HEK293 (cell line): Measurements from ENCODE around the gene PROCA1.
A peak's percentile ranks its signal among the peaks of the same experiment; 100 is the strongest.

Experiments
- MEIS1 ChIP-seq: sonication (generic); formaldehyde crosslinking; IDR thresholded peaks from 2 replicates; pipeline ENCODE4 v1.8.1; 2022; ENCODE audit warnings: missing genetic modification reagents, mild to moderate bottlenecking, borderline replicate concordance
- TCF7L2 ChIP-seq: IDR thresholded peaks from 2 replicates; pipeline ENCODE4 v1.6.1; 2011; ENCODE audit warnings: low read depth, mild to moderate bottlenecking, inconsistent platforms, low read length, moderate library complexity, borderline replicate concordance
- YY2 ChIP-seq: fragments of 450-650 bp; formaldehyde crosslinking; IDR thresholded peaks from 2 replicates; pipeline ENCODE4 v1.5.1; 2016; ENCODE audit warnings: missing biosample characterization, missing genetic modification characterization
- ZBTB21 ChIP-seq: fragments of 450-650 bp; formaldehyde crosslinking; IDR thresholded peaks from 2 replicates; pipeline ENCODE4 v1.5.1; 2017; ENCODE audit warnings: missing biosample characterization, missing genetic modification characterization
- ZBTB44 ChIP-seq: fragments of 450-650 bp; IDR thresholded peaks from 2 replicates; pipeline ENCODE4 v1.5.1; 2018; ENCODE audit warnings: missing biosample characterization, mild to moderate bottlenecking, missing genetic modification characterization
- ZBTB8A ChIP-seq: fragments of 450-650 bp; formaldehyde crosslinking; IDR thresholded peaks from 2 replicates; pipeline ENCODE4 v1.5.1; 2016; ENCODE audit warnings: missing biosample characterization, missing genetic modification characterization
- ZFHX2 ChIP-seq: fragments of 450-650 bp; formaldehyde crosslinking; conservative IDR thresholded peaks from 2 replicates; pipeline ENCODE4 v1.5.1; 2016; ENCODE audit warnings: missing biosample characterization, missing genetic modification characterization
- ZNF112 ChIP-seq: fragments of 450-650 bp; formaldehyde crosslinking; IDR thresholded peaks from 2 replicates; pipeline ENCODE4 v1.5.0; 2017; ENCODE audit warnings: missing biosample characterization, missing genetic modification characterization
- ZNF274 ChIP-seq, 2 experiments: fragments of 200-500 bp in 1 of 2; fragments of 450-650 bp in 1 of 2; sonication (Bioruptor generic) in 1 of 2; formaldehyde crosslinking in 1 of 2; IDR thresholded peaks; 2 replicates each; pipeline versions ENCODE4 v1.5.1 to v1.6.1; 2014 to 2016; ENCODE audit warnings: borderline replicate concordance in 1 of 2, inconsistent platforms in 1 of 2, low read length in 1 of 2, missing biosample characterization in 1 of 2, missing genetic modification characterization in 1 of 2
- ZNF398 ChIP-seq: fragments of 450-650 bp; formaldehyde crosslinking; IDR thresholded peaks from 2 replicates; pipeline ENCODE4 v1.5.1; 2017; ENCODE audit warnings: missing biosample characterization, missing genetic modification characterization
- ZNF473 ChIP-seq: fragments of 450-650 bp; formaldehyde crosslinking; IDR thresholded peaks from 2 replicates; pipeline ENCODE4 v1.5.1; 2017; ENCODE audit warnings: missing biosample characterization, missing genetic modification characterization
- ZNF501 ChIP-seq: fragments of 450-650 bp; formaldehyde crosslinking; IDR thresholded peaks from 2 replicates; pipeline ENCODE4 v1.5.1; 2016; ENCODE audit warnings: missing biosample characterization, missing genetic modification characterization
- ZNF529 ChIP-seq: fragments of 450-650 bp; formaldehyde crosslinking; IDR thresholded peaks from 2 replicates; pipeline ENCODE4 v1.5.1; 2017; ENCODE audit warnings: missing genetic modification characterization, missing biosample characterization; ENCODE audit not compliant: insufficient replicate concordance
- ZNF530 ChIP-seq: fragments of 450-650 bp; formaldehyde crosslinking; IDR thresholded peaks from 2 replicates; pipeline ENCODE4 v1.5.1; 2016; ENCODE audit warnings: low read depth, missing biosample characterization, missing genetic modification characterization
- ZNF544 ChIP-seq: fragments of 450-650 bp; formaldehyde crosslinking; IDR thresholded peaks from 2 replicates; pipeline ENCODE4 v1.5.0; 2017; ENCODE audit warnings: missing biosample characterization, missing genetic modification characterization
- ZNF549 ChIP-seq: fragments of 450-650 bp; IDR thresholded peaks from 2 replicates; pipeline ENCODE4 v1.5.1; 2018; ENCODE audit warnings: missing biosample characterization, missing genetic modification characterization, mild to moderate bottlenecking, inconsistent platforms, moderate library complexity
- ZNF623 ChIP-seq: fragments of 450-650 bp; formaldehyde crosslinking; IDR thresholded peaks from 2 replicates; pipeline ENCODE4 v1.5.1; 2016; ENCODE audit warnings: missing biosample characterization, missing genetic modification characterization
- ZNF664 ChIP-seq: fragments of 450-650 bp; formaldehyde crosslinking; IDR thresholded peaks from 2 replicates; pipeline ENCODE4 v1.5.1; 2016; ENCODE audit warnings: missing biosample characterization, missing genetic modification characterization
- ZNF701 ChIP-seq: fragments of 450-650 bp; formaldehyde crosslinking; IDR thresholded peaks from 2 replicates; pipeline ENCODE4 v1.5.1; 2016; ENCODE audit warnings: missing biosample characterization, missing genetic modification characterization
- ZNF707 ChIP-seq: fragments of 450-650 bp; formaldehyde crosslinking; IDR thresholded peaks from 2 replicates; pipeline ENCODE4 v1.5.1; 2016; ENCODE audit warnings: missing biosample characterization, missing genetic modification characterization
- ZNF747 ChIP-seq: fragments of 450-650 bp; formaldehyde crosslinking; IDR thresholded peaks from 2 replicates; pipeline ENCODE4 v1.5.1; 2016; ENCODE audit warnings: missing biosample characterization, missing genetic modification characterization
- ZNF777 ChIP-seq: fragments of 450-650 bp; formaldehyde crosslinking; IDR thresholded peaks from 2 replicates; pipeline ENCODE4 v1.5.1; 2017; ENCODE audit warnings: missing biosample characterization, missing genetic modification characterization, borderline replicate concordance
- ZNF837 ChIP-seq: fragments of 450-650 bp; formaldehyde crosslinking; IDR thresholded peaks from 2 replicates; pipeline ENCODE4 v1.5.1; 2016; ENCODE audit warnings: missing biosample characterization, missing genetic modification characterization
- TF ChIP-seq, protein P1 (sequence below): fragments of 450-650 bp; formaldehyde crosslinking; IDR thresholded peaks from 2 replicates; pipeline ENCODE4 v1.5.1; 2016; ENCODE audit warnings: missing biosample characterization, missing genetic modification characterization, borderline replicate concordance
- TF ChIP-seq, protein P2 (sequence below): IDR thresholded peaks from 2 replicates; pipeline ENCODE4 v1.6.1; 2011; ENCODE audit warnings: mild to moderate bottlenecking, low read depth, low read length, borderline replicate concordance
- TF ChIP-seq, protein P3 (sequence below): fragments of 450-650 bp; formaldehyde crosslinking; IDR thresholded peaks from 2 replicates; pipeline ENCODE4 v1.5.1; 2017; ENCODE audit warnings: missing biosample characterization, missing genetic modification characterization

The PROCA1 gene

DNA sequence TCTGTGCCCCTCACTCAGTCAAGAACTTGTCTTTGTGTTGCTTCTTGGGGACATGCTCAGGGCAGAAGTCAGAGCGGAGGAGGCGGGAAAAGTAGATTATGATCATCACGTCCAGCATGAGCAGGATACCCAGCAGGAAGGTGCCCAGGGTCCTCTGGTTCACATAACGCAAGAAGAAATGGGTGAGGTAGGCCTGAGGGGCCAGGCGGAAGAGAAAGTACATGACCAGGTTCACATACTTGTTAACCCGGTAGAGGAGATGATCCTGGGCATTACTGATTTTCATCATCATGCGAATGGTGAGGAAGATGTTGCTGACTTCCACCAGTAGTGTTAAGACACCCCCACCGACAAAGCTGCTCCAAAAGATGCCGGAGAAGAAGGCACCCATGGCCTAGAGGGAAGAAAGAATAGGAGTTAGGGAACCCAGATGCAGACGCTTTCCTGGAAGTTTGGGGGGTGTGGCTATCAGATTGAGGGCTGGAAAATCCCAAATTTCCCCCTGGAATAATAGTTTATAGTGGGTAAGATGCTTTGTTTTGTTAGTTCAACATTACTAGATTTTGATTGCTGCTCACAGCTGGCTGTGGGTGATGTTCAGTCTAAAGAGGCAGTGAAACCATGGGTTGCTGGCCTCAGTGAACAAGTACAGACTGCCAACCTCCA, 12.9 kb upstream of the PROCA1 start (continued):
- TF ChIP-seq ZNF398 (tag by site-specific recombination) (no peak), TCF7L2 (no peak), ZNF473 (tag by site-specific recombination) (no peak), ZNF112 (tag by site-specific recombination) (no peak), ZNF530 (tag by site-specific recombination) (no peak), ZNF777 (tag by site-specific recombination) (no peak), ZNF701 (no peak), ZNF837 (tag by site-specific recombination) (no peak), ZNF529 (tag by site-specific recombination) (no peak), ZNF274 (IDR thresholded peaks at IDR 0.05; ENCODE audit: low read length) (no peak), ZNF274 (tag by site-specific recombination; IDR thresholded peaks at IDR 0.05; ENCODE audit: borderline replicate concordance) (no peak), ZBTB21 (tag by site-specific recombination) (no peak), ZNF549 (tag by site-specific recombination) (no peak), YY2 (tag by site-specific recombination) (no peak), ZNF664 (tag by site-specific recombination) (no peak), ZFHX2 (tag by site-specific recombination) (no peak), ZNF623 (tag by site-specific recombination) (no peak), MEIS1 (CRISPR knock-in tag) (no peak), ZNF747 (no peak), ZNF707 (tag by site-specific recombination) (no peak), ZNF544 (no peak), ZBTB8A (tag by site-specific recombination) (no peak), ZBTB44 (tag by site-specific recombination) (peak; percentile 42; the same call in 1 of the 2 replicates), ZNF501 (no peak)
- TF ChIP-seq, protein P1, sequence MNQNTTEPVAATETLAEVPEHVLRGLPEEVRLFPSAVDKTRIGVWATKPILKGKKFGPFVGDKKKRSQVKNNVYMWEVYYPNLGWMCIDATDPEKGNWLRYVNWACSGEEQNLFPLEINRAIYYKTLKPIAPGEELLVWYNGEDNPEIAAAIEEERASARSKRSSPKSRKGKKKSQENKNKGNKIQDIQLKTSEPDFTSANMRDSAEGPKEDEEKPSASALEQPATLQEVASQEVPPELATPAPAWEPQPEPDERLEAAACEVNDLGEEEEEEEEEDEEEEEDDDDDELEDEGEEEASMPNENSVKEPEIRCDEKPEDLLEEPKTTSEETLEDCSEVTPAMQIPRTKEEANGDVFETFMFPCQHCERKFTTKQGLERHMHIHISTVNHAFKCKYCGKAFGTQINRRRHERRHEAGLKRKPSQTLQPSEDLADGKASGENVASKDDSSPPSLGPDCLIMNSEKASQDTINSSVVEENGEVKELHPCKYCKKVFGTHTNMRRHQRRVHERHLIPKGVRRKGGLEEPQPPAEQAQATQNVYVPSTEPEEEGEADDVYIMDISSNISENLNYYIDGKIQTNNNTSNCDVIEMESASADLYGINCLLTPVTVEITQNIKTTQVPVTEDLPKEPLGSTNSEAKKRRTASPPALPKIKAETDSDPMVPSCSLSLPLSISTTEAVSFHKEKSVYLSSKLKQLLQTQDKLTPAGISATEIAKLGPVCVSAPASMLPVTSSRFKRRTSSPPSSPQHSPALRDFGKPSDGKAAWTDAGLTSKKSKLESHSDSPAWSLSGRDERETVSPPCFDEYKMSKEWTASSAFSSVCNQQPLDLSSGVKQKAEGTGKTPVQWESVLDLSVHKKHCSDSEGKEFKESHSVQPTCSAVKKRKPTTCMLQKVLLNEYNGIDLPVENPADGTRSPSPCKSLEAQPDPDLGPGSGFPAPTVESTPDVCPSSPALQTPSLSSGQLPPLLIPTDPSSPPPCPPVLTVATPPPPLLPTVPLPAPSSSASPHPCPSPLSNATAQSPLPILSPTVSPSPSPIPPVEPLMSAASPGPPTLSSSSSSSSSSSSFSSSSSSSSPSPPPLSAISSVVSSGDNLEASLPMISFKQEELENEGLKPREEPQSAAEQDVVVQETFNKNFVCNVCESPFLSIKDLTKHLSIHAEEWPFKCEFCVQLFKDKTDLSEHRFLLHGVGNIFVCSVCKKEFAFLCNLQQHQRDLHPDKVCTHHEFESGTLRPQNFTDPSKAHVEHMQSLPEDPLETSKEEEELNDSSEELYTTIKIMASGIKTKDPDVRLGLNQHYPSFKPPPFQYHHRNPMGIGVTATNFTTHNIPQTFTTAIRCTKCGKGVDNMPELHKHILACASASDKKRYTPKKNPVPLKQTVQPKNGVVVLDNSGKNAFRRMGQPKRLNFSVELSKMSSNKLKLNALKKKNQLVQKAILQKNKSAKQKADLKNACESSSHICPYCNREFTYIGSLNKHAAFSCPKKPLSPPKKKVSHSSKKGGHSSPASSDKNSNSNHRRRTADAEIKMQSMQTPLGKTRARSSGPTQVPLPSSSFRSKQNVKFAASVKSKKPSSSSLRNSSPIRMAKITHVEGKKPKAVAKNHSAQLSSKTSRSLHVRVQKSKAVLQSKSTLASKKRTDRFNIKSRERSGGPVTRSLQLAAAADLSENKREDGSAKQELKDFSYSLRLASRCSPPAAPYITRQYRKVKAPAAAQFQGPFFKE (tag by site-specific recombination): no peak
- TF ChIP-seq, protein P2, sequence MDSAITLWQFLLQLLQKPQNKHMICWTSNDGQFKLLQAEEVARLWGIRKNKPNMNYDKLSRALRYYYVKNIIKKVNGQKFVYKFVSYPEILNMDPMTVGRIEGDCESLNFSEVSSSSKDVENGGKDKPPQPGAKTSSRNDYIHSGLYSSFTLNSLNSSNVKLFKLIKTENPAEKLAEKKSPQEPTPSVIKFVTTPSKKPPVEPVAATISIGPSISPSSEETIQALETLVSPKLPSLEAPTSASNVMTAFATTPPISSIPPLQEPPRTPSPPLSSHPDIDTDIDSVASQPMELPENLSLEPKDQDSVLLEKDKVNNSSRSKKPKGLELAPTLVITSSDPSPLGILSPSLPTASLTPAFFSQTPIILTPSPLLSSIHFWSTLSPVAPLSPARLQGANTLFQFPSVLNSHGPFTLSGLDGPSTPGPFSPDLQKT: no peak
- TF ChIP-seq, protein P3, sequence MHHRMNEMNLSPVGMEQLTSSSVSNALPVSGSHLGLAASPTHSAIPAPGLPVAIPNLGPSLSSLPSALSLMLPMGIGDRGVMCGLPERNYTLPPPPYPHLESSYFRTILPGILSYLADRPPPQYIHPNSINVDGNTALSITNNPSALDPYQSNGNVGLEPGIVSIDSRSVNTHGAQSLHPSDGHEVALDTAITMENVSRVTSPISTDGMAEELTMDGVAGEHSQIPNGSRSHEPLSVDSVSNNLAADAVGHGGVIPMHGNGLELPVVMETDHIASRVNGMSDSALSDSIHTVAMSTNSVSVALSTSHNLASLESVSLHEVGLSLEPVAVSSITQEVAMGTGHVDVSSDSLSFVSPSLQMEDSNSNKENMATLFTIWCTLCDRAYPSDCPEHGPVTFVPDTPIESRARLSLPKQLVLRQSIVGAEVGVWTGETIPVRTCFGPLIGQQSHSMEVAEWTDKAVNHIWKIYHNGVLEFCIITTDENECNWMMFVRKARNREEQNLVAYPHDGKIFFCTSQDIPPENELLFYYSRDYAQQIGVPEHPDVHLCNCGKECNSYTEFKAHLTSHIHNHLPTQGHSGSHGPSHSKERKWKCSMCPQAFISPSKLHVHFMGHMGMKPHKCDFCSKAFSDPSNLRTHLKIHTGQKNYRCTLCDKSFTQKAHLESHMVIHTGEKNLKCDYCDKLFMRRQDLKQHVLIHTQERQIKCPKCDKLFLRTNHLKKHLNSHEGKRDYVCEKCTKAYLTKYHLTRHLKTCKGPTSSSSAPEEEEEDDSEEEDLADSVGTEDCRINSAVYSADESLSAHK (tag by site-specific recombination): peak; percentile 73
